GM18526 (cell line): ENCODE measurements around the gene EML3.

Experiments
- POLR2A ChIP-seq: IDR thresholded peaks from 3 replicates; pipeline ENCODE4 v1.6.1; 2011; ENCODE audit not compliant: insufficient read length; ENCODE audit errors: extremely low read depth

EML3 gene

DNA sequence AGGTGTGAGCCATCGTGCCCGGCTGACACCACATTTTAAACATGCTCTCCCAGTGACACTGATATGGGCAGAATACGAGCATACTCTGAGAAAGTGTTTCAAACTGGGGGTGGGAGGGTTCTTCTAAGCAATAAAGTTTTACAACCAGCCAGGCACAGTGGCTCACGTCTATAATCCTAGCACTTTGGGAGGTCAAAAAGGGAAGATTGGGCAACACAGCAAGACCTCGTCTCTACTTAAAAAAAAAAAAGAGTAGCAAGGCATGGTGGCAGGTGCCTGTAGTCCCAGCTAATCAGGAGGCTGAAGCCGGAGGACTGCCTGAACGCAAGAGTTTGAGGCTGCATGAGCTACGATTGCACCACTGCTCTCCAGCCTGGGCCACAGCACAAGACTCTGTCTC lies 31.6 kb upstream of the EML3 start:
- no peak for TF ChIP-seq POLR2A

DNA sequence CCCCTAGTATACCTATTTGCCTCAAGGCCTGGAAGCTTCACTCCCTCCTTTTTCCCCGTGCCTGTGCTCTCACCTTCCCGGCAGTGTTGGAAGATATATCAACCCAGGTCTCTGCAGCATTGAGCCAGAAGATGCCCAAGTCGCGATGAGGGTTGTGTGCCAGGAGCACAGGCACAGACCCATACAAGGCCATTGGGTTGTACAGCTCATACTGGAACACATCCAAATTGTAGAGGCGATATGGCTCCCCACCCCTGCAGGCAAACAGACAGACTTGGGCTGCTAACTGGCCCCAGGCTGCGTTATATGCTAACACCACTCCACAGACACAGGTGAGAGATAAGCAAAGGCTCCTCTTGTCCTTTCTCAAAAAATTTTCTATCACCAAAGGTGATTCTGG lies 19.9 kb upstream of the EML3 start:
- TF ChIP-seq POLR2A: no peak

DNA sequence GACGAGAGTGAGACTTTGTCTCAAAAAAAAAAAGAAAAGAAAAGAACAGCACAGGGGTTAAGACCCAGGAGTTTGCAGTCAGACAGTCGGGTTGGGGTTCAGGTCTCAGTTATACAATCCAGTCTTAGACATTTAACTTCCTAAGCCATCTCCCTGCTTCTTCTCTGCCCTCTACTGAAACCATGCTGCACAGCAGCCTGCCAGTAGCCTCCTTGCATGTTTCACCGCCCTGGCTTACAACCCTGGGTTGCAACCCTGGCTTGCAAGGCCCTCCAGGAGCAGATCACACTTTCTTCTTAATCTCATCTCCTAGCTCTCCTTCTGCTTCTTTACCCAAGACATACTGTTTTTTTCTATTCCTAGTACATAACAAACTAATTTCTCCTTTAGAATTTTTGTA lies 15.1 kb upstream of the EML3 start:
- TF ChIP-seq POLR2A: no peak

DNA sequence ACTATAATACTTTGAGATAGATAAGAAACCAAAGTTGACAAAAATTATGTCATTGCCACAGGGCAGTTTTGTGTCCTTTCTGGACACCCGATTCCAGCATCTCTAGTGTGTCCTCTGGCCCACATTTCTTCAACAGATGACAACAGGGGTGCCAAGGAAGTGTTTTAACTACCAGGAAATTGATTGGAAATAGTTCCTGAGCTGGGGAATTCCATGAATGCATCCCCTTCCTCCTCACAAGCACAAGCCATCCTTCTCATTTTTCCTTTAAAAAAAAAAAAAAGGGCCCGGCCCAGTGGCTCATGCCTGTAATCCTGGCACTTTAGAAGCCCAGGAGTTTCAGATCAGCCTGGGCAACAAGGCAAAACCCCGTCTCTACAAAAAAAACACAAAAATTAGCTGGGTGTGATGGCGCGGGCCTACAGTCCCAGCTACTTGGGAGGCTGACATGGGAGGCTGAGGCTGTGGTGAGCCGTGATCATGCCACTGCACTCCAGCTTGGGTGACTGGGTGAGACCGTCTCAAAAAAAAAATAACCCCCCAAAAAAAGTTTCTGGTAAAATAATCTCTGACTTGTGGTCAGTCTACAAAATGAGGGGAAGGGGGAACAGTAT lies 10.0 kb upstream of the EML3 start:
- TF ChIP-seq POLR2A: no peak

DNA sequence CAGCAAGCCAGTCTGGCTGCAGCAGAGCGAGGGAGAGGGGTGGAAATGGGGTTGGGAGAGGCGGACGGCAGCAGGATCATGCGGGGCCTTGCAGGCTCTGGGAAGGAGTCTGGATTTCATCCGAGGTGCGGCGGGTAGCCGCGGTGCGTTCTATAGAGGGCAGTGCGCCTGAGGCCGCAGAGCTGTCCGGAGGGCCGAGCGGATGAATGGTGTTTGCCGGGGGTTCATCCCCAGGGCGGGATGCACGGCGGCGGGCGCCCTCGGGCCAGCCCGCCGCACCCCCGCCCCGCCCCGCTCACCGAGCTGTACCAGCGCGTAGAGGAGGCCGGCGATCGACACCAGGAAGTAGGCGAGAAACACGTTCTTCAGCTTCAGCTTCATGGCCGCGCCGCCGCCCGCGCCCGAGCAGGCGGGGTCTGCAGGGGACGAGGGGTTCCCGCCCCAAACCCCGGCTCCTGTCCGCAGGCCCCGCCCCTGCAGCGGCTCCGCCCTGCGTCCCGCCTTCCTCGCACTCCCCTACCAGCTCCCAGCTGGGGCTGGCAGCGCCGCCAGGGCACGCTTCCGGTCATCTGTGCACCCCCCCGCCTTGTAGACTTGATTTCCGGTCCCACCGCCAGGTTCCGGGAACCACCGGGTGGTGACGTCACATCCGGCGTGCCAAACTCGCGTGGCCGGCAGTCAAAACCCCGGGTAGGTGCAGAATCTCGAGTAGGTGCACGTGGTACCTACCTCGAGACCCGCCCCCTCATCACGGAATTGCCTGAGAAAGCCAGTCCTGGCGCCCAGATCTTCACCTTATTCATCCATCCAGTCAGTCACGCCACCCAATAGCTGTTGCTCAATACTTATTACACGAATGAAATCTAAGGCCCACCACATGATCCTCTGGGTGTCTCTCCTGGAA lies 9.2 kb upstream of the EML3 start, which contains the start of gene B3GAT3:
Gene B3GAT3, minus strand, starts transcription at position 420 of the 904 bp plus-strand sequence. Its CDS starts 39 bp downstream, at position 381.
- TF ChIP-seq POLR2A: peak; percentile 84

DNA sequence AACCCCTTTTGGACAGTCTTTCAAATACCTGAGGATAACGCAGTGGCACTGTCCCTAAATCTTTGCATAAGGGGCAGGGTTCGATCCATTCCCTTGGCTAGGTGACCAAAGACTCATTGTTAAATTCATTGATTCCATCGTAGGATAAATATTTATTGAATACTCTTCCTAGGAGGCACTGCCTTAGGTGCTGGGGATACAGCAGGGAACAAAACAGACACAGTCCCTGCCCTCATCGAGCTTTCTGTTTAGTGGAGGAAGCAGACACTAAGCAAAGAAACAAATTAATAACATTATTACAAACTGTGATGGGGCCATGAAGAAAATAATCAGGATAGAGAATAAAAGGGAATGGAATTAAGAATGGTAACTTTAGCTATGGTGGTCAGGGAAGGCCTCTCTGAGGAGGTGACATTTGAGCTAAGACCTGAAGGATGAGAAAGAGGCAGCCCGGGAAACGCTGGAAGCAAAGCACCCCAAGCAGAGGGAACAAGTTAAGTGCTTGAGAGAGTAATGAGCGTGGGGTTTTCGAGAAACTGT lies 8.5 kb upstream of the EML3 start:
- no peak for TF ChIP-seq POLR2A

DNA sequence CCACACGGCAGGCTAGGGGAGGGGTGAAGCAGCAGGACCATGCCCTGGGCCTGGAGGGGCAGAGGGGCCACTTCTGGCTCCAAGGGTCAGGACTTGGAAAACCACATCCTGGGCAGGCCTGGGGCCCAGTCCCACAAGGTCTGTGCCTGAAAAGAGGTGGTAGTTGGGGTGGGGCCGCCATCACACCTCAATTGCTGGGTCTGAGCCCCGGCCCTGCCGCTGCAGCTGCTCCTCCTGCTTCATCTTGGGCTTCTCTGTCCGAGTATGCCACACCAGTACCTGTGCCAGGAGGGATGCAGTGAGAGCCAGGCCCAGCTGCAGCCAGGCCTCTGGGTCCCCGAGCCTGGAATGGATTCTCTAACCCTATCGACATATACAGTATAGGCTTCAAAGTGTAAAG lies 2.9 kb upstream of the EML3 start:
- TF ChIP-seq POLR2A: no peak

DNA sequence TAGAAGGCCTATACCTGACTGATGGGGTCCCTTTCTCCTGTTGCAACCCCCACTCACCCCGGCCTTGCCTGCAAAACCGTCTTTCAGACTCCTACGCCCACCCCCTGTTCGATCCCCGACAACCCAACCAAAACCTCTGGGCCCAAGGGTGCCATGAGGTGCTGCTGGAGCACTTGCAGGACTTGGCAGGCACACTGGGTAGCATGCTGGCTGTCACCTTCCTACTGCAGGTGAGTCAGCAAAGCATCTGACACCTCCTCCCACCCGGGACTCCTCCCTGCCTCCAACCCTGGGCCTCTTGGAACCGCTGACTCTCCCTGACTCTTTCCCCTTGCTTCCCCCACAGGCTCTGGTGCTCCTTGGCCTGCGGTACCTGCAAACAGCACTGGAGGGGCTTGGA lies 1.7 kb upstream of the EML3 start:
- no peak for TF ChIP-seq POLR2A

DNA sequence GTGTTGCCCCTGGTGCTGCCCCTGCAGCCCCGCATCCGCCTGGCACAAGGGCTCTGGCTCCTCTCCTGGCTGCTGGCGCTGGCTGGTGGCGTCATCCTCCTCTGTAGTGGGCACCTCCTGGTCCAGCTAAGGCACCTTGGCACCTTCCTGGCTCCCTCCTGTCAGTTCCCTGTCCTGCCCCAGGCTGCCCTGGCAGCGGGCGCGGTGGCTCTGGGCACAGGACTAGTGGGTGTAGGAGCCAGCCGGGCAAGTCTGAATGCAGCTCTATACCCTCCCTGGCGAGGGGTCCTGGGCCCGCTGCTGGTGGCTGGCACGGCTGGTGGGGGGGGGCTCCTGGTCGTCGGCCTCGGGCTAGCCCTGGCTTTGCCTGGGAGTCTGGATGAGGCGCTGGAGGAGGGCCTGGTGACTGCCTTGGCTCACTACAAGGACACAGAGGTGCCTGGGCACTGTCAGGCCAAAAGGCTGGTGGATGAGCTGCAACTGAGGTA lies 760 bp upstream of the EML3 start:
- no peak for TF ChIP-seq POLR2A

DNA sequence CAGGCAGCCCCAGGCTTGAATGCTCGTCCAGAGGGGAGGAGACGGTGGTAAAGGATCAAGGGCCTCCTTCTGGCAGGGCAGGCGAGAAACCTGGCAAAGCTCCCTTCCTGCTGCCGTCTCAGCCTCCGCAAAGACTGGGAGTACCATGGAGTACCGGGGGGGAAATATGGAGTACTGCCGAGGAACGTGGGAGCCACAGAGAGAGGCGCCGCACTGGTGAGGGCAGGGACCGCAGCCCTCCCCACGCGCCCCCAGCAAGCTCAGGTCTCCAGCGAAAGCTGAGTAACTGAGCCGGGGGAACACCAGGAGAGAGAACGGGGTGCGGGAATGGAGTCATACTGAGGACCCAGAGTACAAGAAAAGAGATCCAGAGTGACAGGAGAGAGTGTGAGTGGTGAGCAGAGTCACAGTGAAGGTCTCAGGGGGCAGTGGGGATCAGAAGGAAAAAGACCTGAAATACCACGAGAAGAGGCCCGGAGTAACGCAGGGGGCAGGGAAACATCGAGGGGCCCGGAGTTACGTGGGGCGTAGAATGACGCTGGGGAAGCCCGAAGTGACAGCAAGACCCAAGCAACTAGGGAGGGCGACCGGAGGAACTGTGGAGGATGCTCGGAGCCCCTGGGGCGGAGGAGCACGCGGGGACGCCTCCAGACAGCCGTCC lies 740 bp downstream of the EML3 start:
- no peak for TF ChIP-seq POLR2A

DNA sequence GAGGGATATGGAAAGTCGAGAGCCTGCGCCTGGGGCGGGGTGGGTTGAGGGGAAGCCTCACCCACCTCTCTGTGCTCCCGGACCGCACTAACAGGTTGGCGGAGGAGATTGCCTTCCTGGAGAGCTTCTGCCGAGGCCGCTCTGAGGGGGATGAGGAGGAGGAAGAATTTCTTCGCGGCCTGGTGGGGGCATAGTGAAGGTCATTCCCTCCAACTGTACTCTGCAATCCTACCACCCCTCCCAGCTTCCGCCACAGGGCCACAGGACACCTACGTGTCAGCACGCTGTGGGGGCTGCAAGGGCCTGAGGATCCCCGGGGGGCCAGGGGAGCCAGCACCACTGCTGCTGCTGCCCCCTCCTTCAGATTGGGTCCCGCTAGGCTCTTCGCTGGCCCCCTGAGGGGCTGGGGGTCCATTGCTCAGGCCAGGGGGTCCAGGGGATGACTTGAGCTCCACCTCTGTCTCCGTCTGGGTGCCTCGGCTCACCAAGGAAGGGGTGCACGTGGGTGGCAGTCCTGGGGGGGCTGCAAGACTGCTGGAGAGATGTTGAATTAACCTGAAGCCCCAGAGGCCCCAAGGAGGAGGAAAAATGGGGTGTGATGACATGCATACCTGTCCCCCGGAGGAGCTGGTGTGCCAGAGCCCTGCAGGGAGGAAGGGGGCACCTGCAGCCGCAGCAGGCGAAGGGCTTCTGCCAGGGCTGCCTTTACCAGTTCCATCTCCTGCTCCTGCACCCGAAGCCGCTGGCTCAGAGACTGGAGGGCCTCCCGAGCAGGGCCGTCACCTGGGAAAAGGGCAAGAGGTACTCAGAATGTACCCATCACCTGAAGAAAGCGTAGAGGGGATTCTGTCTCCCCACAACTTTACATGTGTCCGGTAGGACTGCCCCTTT lies 1.5 kb downstream of the EML3 start:
- no peak for TF ChIP-seq POLR2A

DNA sequence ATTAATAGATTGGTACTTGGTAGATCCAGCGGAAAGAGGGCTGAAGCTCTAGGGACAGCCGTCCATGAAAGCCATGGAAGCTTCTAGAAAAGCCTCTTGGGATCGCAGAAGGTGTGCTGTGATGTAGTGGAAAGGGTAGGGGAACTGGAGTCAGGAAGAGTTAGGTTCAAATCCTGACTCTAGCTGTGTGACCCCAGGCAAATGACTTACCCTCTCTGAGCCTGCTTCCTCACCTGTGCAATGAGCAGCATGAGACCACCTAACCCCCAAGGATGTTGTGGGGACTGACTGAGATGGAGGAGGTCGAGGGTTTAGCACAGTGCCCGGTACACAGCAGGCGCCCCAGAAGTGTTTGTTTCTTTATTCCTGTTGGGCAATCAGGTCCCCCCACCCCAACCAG lies 2.2 kb downstream of the EML3 start:
- TF ChIP-seq POLR2A: no peak

DNA sequence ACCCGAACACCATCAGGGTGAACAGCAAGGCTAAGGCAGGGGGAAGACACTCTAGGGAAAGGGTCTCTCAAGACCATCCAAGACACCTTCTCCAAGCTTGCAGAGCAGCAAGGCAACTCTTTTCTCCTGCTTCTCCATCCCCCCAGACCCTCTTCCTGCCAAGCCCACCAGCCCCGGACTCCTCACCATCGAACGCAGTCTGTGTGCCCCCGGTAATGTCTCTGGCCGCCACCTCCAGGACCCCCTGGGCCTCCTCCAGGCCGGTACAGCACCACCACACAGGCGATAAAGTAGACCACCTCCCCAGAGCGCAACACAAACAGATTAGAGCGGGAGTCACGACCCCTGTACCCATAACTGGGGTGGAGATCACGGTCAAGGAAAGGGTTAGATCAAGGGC lies 3.8 kb downstream of the EML3 start:
- no peak for TF ChIP-seq POLR2A

DNA sequence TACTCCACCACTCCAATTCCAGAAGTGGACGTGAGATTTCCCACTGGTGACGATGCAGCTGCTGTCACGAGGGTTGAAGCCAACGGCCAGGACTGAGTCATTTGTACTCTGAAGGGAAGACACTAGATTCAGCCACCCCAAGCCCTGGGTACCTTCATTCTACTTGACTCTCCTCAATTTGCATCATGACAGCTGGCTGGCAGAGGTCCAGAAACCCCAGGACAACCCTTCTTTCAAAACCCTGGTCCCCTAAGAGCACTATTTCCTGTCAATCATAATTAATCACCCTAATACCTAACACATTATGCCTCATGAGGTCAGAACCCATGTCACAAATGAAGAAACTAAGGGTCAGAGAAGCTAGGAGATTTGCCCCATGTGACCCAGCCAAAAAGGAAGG lies 4.9 kb downstream of the EML3 start:
- no peak for TF ChIP-seq POLR2A

DNA sequence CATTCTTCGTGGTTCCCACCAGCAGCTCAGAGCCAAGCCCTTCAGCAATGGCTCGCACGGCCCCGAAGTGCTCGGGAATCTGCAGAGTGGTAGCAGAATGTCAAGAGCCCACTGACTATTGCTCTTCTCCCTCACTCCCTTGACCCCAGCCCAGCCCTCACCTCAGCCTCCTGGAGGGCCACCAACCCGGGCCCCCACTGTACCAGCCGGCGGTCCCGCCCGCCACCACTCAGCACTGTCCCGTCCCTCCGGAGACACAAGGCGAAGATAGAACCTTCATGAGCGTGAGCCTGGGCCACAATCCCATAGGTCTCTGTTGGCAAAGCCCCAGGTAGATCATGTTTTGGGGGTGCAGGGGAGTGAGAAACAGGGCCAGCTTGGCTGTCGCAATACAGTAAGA lies 6.7 kb downstream of the EML3 start:
- TF ChIP-seq POLR2A: no peak

DNA sequence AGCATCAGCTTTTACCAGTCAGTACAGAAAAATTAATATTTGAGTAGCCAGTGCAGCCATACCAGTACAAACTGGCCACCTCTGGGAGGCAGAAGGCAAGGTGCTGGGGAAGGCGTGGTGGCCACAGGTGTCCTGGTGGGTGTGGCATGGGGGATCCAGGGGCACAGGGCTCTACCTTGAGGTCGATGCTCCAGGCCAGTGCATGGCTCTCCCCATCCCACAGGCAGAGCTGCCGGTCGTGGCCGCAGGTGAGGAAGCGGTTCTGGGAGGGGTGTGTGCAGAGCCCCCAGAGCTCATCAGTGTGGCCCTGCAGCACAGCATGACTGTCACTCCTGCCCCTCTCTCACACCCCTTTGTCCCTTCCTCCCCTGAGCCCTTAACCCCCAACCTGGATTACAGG lies 7.1 kb downstream of the EML3 start:
- TF ChIP-seq POLR2A: no peak
